Activated B cell treated with CpG ODN at 0.5 μM for 24 hours (primary cell): Measurements from ENCODE around the gene JMJD4. TPM values are rescaled to one million over a fixed set of nuclear protein-coding genes. Genes with fewer than 3 reads are reported as not detected.

Experiments used
- ATAC-seq: fragments of 200-7000 bp; cut with Tn5 transposase; one replicate; pipeline ENCODE4 v1.10.0; 2021; ENCODE audit warnings: low read depth, mild to moderate bottlenecking, moderate library complexity
- CTCF ChIA-PET: fragments of 350-600 bp; sonication (Branson Sonifier 250); formaldehyde crosslinking; loops from one replicate; lab custom pipeline; 2021; ENCODE audit warnings: antibody characterized with exemption; lab: Charles Lee
- POLR2A ChIA-PET: fragments of 350-600 bp; sonication (Branson Sonifier 250); formaldehyde crosslinking; loops from one replicate; lab custom pipeline; 2021; ENCODE audit warnings: antibody characterized with exemption; lab: Charles Lee
- DNase-seq: peaks from one replicate; pipeline ENCODE4 v3.0.0; 2022
- H3K27ac Mint-ChIP-seq: one replicate; pipeline ENCODE4 v1.8.0; 2020; ENCODE audit warnings: mixed read lengths
- H3K27me3 Mint-ChIP-seq: one replicate; pipeline ENCODE4 v1.8.0; 2021; ENCODE audit warnings: mixed read lengths
- H3K36me3 Mint-ChIP-seq: one replicate; pipeline ENCODE4 v1.8.0; 2021; ENCODE audit warnings: low read depth, mixed read lengths
- H3K4me1 Mint-ChIP-seq: one replicate; pipeline ENCODE4 v1.8.0; 2021; ENCODE audit warnings: mixed read lengths
- H3K4me3 Mint-ChIP-seq: one replicate; pipeline ENCODE4 v1.8.0; 2020; ENCODE audit warnings: mild to moderate bottlenecking, mixed read lengths
- H3K9me3 Mint-ChIP-seq: one replicate; pipeline ENCODE4 v1.8.0; 2020; ENCODE audit warnings: mixed read lengths
- CTCF ChIP-seq: fragments of 200-600 bp; IDR thresholded peaks from one replicate; pipeline ENCODE4 v1.8.0; 2022; ENCODE audit warnings: antibody characterized with exemption, mild to moderate bottlenecking
- intact Hi-C: fragments of 100-400 bp; cut with micrococcal nuclease; formaldehyde crosslinking; loops from one replicate; pipeline ENCODE4 v1.15.1; 2024
- total RNA-seq: library from RNA; stranded (reverse); gene quantifications from 2 replicates; pipeline ENCODE4 v1.2.3, GENCODE V29; 2022

Gene JMJD4
- total RNA-seq, 1 donor from 2014 or later = 26.7 TPM

DNA sequence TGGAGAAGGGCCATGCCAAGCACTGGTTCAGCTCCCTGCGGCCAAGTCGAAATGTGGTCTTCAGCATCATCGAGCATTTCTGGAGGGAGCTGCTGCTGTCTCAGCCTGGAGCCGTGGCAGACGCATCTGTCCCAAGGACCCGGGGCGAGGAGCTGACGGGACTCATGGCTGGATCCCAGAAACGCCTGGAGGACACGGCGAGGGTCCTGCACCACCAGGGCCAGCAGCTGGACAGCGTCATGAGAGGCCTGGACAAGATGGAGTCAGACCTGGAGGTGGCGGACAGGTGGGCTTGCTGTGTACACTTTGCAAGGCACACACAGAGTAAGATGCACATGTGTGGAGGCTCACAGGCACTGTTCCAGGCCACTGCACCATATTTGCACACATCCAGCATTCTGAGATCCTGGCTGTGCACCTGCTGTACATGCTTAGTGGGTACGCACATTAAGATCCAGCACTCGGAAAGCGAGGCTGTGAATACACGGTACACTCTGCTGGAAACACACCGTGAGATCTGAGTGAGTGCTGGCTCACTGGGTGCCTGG, 12.9 kb upstream of the JMJD4 start:
- CTCF ChIA-PET = no interaction called here
- POLR2A ChIA-PET = no interaction called here
- H3K4me1 Mint-ChIP-seq = peaks cover 11% of the 10 kb centered on the region
- DNase-seq = no peak
- ATAC-seq = no peak
- peaks cover 43% of the 10 kb centered on the region for H3K36me3 Mint-ChIP-seq
- no peak overlapping the region for H3K4me3 Mint-ChIP-seq
- H3K27ac Mint-ChIP-seq = no peak overlapping the region
- no peak for TF ChIP-seq CTCF
- no peaks in the 10 kb centered on the region for H3K27me3 Mint-ChIP-seq
- intact Hi-C loops = no loop called here
- no peaks in the 10 kb centered on the region for H3K9me3 Mint-ChIP-seq

GRCh38 chr1:227747382-227747781, 12.3 kb upstream of the JMJD4 start:
- Mint-ChIP-seq H3K27ac (no peak overlapping the region), H3K27me3 (no peaks in the 10 kb centered on the region), H3K4me3 (no peak overlapping the region), H3K4me1 (peaks cover 10% of the 10 kb centered on the region), H3K9me3 (no peaks in the 10 kb centered on the region), H3K36me3 (peaks cover 39% of the 10 kb centered on the region)
- intact Hi-C loops = no loop called here
- CTCF ChIA-PET = no interaction called here
- ATAC-seq = no peak
- no peak for DNase-seq
- POLR2A ChIA-PET = no interaction called here
- TF ChIP-seq CTCF = no peak

DNA sequence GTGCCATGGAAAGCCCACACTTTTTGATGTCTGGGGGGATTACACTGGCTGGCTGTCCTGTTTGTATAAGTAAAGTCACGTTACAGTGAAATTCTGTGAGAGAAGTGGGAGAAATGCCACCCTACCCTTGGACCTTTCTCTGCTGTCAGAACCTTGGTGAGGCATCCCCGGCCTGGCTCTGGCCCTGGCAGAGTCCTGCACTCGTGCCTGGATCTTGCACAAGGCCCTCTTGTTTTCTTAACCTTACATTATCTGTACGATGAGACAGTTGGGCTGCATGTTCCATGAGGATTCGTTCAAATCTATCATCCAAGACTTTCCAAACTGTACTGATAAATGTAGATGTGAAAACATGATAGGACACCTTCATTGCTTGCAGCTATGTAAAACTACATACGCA, 11.6 kb upstream of the JMJD4 start:
- no peak for TF ChIP-seq CTCF
- Mint-ChIP-seq H3K27me3 (no peaks in the 10 kb centered on the region), H3K4me3 (no peak overlapping the region), H3K36me3 (peaks cover 37% of the 10 kb centered on the region), H3K9me3 (no peaks in the 10 kb centered on the region), H3K27ac (no peak overlapping the region), H3K4me1 (peaks cover 10% of the 10 kb centered on the region)
- POLR2A ChIA-PET = no interaction called here
- intact Hi-C loops = no loop called here
- CTCF ChIA-PET = no interaction called here
- DNase-seq (no peak), ATAC-seq (no peak)

GRCh38 chr1:227745568-227746265, 10.6 kb upstream of the JMJD4 start:
- intact Hi-C loops = no loop called here
- H3K9me3 Mint-ChIP-seq = no peaks in the 10 kb centered on the region
- H3K36me3 Mint-ChIP-seq = peaks cover 29% of the 10 kb centered on the region
- no peak for ATAC-seq
- H3K4me1 Mint-ChIP-seq = peaks cover 17% of the 10 kb centered on the region
- no peak overlapping the region for H3K4me3 Mint-ChIP-seq
- TF ChIP-seq CTCF = no peak
- no peak overlapping the region for H3K27ac Mint-ChIP-seq
- DNase-seq = no peak
- H3K27me3 Mint-ChIP-seq = no peaks in the 10 kb centered on the region
- ChIA-PET CTCF (no interaction called here), POLR2A (interaction anchor here (0.6 kb wide), 1 partner anchor 11 kb away, joined by 5 read pairs; no protein-coding TSS in a partner anchor)

DNA sequence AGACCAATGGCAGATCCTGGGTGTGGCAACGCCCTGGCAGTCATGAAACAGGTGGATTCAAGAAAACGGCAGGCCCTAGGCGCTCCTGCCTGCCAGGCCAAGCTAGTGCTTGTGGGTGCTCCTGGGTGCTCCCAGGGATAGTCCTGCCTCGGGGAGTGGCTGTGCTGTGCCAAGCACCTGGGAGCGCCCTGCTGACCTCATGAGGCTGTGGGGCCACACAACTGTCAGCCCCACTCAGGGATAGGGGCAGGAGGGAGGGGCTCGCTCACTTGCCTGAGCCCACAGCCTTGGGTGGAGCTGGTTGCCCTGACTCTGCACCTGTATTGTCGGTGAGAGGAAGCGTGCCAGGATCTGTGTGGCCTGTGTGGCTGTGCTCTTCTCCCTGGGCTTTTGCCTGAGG, 9.6 kb upstream of the JMJD4 start:
- ChIA-PET CTCF (no interaction called here), POLR2A (interaction anchor here (0.7 kb wide), 1 partner anchor 27 kb away, joined by 4 read pairs; no protein-coding TSS in a partner anchor)
- no peak overlapping the region for H3K27ac Mint-ChIP-seq
- ATAC-seq = no peak
- no peak for TF ChIP-seq CTCF
- peaks cover 28% of the 10 kb centered on the region for H3K36me3 Mint-ChIP-seq
- DNase-seq = no peak
- intact Hi-C loops = no loop called here
- peaks cover 21% of the 10 kb centered on the region for H3K4me1 Mint-ChIP-seq
- H3K27me3 Mint-ChIP-seq = no peaks in the 10 kb centered on the region
- H3K9me3 Mint-ChIP-seq = no peaks in the 10 kb centered on the region
- H3K4me3 Mint-ChIP-seq = no peak overlapping the region
